Suprapubic skin (tissue), 3 donors: ENCODE data around the gene MYOT.

Experiments
- CTCF ChIP-seq, 2 donors: fragments of 200-600 bp in 1 of 2; fragments of 450-650 bp in 1 of 2; sonication (generic) in 1 of 2; IDR thresholded peaks; one replicate each; pipeline ENCODE4 v1.5.1; 2016 to 2019; ENCODE audit warnings: antibody characterized with exemption in 2 of 2, mild to moderate bottlenecking in 1 of 2, moderate library complexity in 1 of 2
- POLR2A ChIP-seq, 2 donors: fragments of 450-650 bp; IDR thresholded peaks; one replicate each; pipeline ENCODE4 v1.6.1; 2017; ENCODE audit warnings: antibody characterized with exemption in 2 of 2, mild to moderate bottlenecking in 2 of 2, moderate library complexity in 2 of 2

DNA sequence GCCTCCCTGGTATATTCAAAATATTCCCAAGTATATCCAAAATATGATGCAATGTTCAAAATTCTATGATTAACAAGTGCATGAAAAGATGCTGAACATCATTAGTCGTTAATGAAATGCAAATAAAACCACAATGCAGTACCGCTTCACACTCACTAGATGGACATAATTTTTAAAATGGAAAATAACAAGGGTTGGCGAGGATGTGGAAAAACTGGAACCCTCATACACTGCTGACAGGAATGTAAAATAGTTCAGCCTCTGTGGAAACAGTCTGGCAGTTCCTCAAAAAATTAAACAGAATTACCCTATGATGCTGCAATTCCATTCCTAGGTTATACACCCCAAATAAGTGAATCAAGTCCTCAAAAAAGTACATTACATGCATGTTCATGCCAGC is 36.1 kb upstream of the MYOT start:
- TF ChIP-seq POLR2A (IDR thresholded peaks at IDR 0.05) (no peak), CTCF (IDR thresholded peaks at IDR 0.05) (no peak)
